Urothelium cell line (cell line): ENCODE measurements around the gene SELENOW.
"Not testable (repeated sequence)": the region's sequence is repeated elsewhere in the genome, so short reads cannot be mapped to it uniquely, and the experiment has no call there.

Experiments
- DNase-seq: peaks from one replicate; pipeline ENCODE4 v3.0.0; 2011; ENCODE audit warnings: low spot score, mixed read lengths
- FAIRE-seq: peaks from 2 replicates; lab custom pipeline; 2011; peaks lifted over from hg19 to GRCh38; lab: Jason Lieb, UNC

Gene SELENOW

GRCh38 chr19:47756627-47756929 lies 21.9 kb upstream of the SELENOW start:
- DNase-seq = no peak
- FAIRE-seq = no peak

GRCh38 chr19:47756953-47757608 lies 21.4 kb upstream of the SELENOW start:
- no peak for DNase-seq
- FAIRE-seq = no peak

- FAIRE-seq (no peak), DNase-seq (no peak)
Observed at GRCh38 chr19:47757617-47758442, 20.7 kb upstream of the SELENOW start.

- no peak for DNase-seq
- no peak for FAIRE-seq
Observed at GRCh38 chr19:47758443-47758804, 20.1 kb upstream of the SELENOW start.

- FAIRE-seq = no peak
- DNase-seq = no peak
Observed at GRCh38 chr19:47760632-47760999, 17.9 kb upstream of the SELENOW start.

- FAIRE-seq = no peak
- no peak for DNase-seq
Observed at GRCh38 chr19:47761566-47761965, 16.9 kb upstream of the SELENOW start.

- DNase-seq = no peak
- FAIRE-seq = no peak
Observed at GRCh38 chr19:47762151-47762550, 16.4 kb upstream of the SELENOW start.

GRCh38 chr19:47762615-47763308 lies 15.7 kb upstream of the SELENOW start:
- no peak for DNase-seq
- no peak for FAIRE-seq

GRCh38 chr19:47764705-47765104 lies 13.8 kb upstream of the SELENOW start:
- not testable (repeated sequence) for FAIRE-seq, DNase-seq

GRCh38 chr19:47765523-47766358 lies 12.8 kb upstream of the SELENOW start:
- no peak for FAIRE-seq
- no peak for DNase-seq

GRCh38 chr19:47766359-47766620 lies 12.2 kb upstream of the SELENOW start:
- DNase-seq = no peak
- no peak for FAIRE-seq

- FAIRE-seq = no peak
- DNase-seq = no peak
Observed at GRCh38 chr19:47766670-47767069, 11.8 kb upstream of the SELENOW start.

- FAIRE-seq (no peak), DNase-seq (no peak)
Observed at GRCh38 chr19:47767349-47767748, 11.2 kb upstream of the SELENOW start.

- DNase-seq = no peak
- no peak for FAIRE-seq
Observed at GRCh38 chr19:47768604-47769003, 9.9 kb upstream of the SELENOW start.

GRCh38 chr19:47769534-47769933 lies 9.0 kb upstream of the SELENOW start:
- DNase-seq = no peak
- FAIRE-seq = peak; percentile 56

- DNase-seq, FAIRE-seq: not testable (repeated sequence)
Observed at GRCh38 chr19:47771291-47771690, 7.2 kb upstream of the SELENOW start.

GRCh38 chr19:47776568-47776967 lies 1.9 kb upstream of the SELENOW start:
- FAIRE-seq = no peak
- no peak for DNase-seq

- not testable (repeated sequence) for FAIRE-seq, DNase-seq
Observed at GRCh38 chr19:47777245-47778048, 1.1 kb upstream of the SELENOW start.

- DNase-seq (no peak), FAIRE-seq (no peak)
Observed at GRCh38 chr19:47778954-47779351, 450 bp downstream of the SELENOW start.

- DNase-seq = peak; percentile 29
- no peak for FAIRE-seq
Observed at GRCh38 chr19:47779524-47780214, 1.2 kb downstream of the SELENOW start.
